Thymus (tissue), 11 donors: Measurements from ENCODE around the gene STYK1. TPM values are rescaled to one million over a fixed set of nuclear protein-coding genes. Genes with fewer than 3 reads are reported as not detected.
"Not testable (repeated sequence)": the region's sequence is repeated elsewhere in the genome, so short reads cannot be mapped to it uniquely, and the experiment has no call there.

ENCODE experiments used
- DNase-seq, 9 donors: peaks; one replicate each; pipeline ENCODE4 v3.0.0-alpha.2; 2013; ENCODE audit warnings: low spot score in 9 of 9, low read depth in 6 of 9, missing footprints in 1 of 9
- H3K27ac ChIP-seq, 2 donors: one replicate each; pipeline ENCODE4 v1.5.1; 2013; ENCODE audit warnings: control low read depth in 1 of 2, low read depth in 1 of 2, low read length in 1 of 2, mild to moderate bottlenecking in 1 of 2, moderate library complexity in 1 of 2
- H3K27me3 ChIP-seq, 2 donors: one replicate each; pipeline ENCODE4 v1.5.1; 2013; ENCODE audit warnings: low read length in 1 of 2; ENCODE audit not compliant: control insufficient read depth in 2 of 2, insufficient read depth in 1 of 2
- H3K36me3 ChIP-seq, 2 donors: one replicate each; pipeline ENCODE4 v1.5.1; 2013; ENCODE audit warnings: low read length in 1 of 2, mild to moderate bottlenecking in 1 of 2, moderate library complexity in 1 of 2; ENCODE audit not compliant: control insufficient read depth in 2 of 2, insufficient read depth in 2 of 2
- H3K4me1 ChIP-seq, 2 donors: one replicate each; pipeline ENCODE4 v1.5.1; 2013; ENCODE audit warnings: low read length in 2 of 2; ENCODE audit not compliant: control insufficient read depth in 2 of 2, insufficient read depth in 2 of 2
- H3K4me3 ChIP-seq, 2 donors: one replicate each; pipeline ENCODE4 v1.5.1; 2013; ENCODE audit warnings: low read length in 2 of 2, control low read depth in 1 of 2, mild to moderate bottlenecking in 1 of 2
- H3K9me3 ChIP-seq, 2 donors: one replicate each; pipeline ENCODE4 v1.5.1; 2013; ENCODE audit warnings: low read length in 1 of 2, mild to moderate bottlenecking in 1 of 2; ENCODE audit not compliant: control insufficient read depth in 2 of 2, insufficient read depth in 1 of 2
- WGBS: extraction: QIAGEN DNeasy Blood & Tissue Kit; methylation state at CpG from one replicate; pipeline ENCODE4 v1.1.7; 2013; 5-methylcytosine and 5-hydroxymethylcytosine counted together
- polyA plus RNA-seq: library from polyadenylated mRNA; stranded (reverse); fragments of 200-250 nt; gene quantifications from one replicate; pipeline ENCODE4 v1.2.3, GENCODE V29; 2013
- total RNA-seq: library from RNA; stranded (reverse); fragments of 120-200 nt; gene quantifications from one replicate; pipeline ENCODE4 v1.2.4, GENCODE V29; 2013
- donor health status: healthy.

Gene STYK1
- total and polyA plus RNA-seq, 2 donors: 0.33 to 0.62 TPM

DNA sequence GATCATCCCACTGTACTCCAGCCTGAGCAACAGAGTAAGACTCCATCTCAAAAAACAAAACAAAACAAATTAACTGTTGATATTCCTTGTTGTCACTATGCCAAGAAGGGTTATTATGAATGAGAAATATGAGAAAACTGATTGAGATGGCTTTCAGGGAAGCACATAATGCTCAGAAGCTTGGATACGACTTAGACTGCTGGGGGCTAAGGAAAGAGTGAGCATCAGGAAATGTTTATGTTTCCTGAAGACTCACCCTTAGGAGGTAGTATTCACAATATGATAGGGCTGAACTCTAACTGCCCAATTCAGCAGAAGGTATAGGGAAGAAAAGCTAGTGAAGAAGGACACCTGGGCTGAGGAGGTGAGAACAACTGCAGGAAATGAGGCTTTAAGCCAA is 6.3 kb downstream of the STYK1 start:
- H3K27ac ChIP-seq: no peak overlapping the region
- H3K27me3 ChIP-seq: no peaks in the 10 kb centered on the region
- H3K4me1 ChIP-seq: no peaks in the 10 kb centered on the region
- H3K36me3 ChIP-seq: no peaks in the 10 kb centered on the region
- no peaks in the 10 kb centered on the region for H3K9me3 ChIP-seq
- 58% methylated on average over 1 of the region's 1 CpG for WGBS
- no peak overlapping the region for H3K4me3 ChIP-seq
- DNase-seq: no peak

DNA sequence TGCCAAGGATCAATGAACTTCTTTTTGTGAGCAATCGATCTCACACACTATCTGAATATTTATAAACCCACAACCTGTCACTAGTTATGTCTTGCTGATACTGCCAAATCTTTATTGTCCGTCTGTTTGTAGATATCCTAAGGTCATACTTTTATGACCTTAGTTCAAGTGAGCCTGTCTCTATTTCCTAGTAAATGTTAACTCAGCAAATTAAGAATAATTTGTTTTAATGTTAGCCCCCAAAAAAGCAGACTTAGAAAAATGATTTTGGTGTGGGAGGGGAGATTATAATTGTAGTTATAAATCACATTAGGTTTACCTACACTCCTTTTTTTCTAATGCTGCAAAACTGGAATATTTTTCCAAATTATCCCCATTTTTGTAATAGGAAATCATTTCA is 9.4 kb downstream of the STYK1 start:
- Histone ChIP-seq H3K27me3 (no peaks in the 10 kb centered on the region), H3K4me3 (no peak overlapping the region), H3K9me3 (no peaks in the 10 kb centered on the region), H3K4me1 (no peaks in the 10 kb centered on the region), H3K36me3 (no peaks in the 10 kb centered on the region), H3K27ac (no peak overlapping the region)
- DNase-seq: no peak
- 99% methylated on average over 2 of the region's 2 CpGs for WGBS

DNA sequence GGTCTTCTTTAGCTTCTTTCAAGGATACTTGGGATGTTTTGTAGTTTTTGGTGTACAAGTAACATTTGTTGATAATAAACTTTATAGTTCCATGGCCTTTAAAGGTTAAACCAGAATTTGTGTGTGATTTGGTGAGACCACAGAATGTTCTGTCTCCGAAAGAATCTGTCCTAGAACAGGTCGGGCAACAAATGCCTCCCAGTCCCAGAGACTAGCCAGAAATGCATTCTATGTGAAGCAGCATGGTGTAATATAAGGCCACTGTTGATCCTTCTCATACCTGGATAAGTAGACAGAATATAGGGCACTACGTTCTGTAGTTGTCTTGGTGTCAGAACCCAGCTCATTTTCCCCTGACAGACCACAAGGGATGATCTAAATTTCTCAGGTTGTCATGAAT is 10.0 kb downstream of the STYK1 start:
- 96% methylated on average over 3 of the region's 3 CpGs for WGBS
- Histone ChIP-seq H3K27ac (no peak overlapping the region), H3K27me3 (no peaks in the 10 kb centered on the region), H3K36me3 (no peaks in the 10 kb centered on the region), H3K4me1 (no peaks in the 10 kb centered on the region), H3K9me3 (no peaks in the 10 kb centered on the region), H3K4me3 (no peak overlapping the region)
- DNase-seq: no peak

GRCh38 chr12:10661338-10661737 is 12.5 kb downstream of the STYK1 start:
- H3K27me3 ChIP-seq: no peaks in the 10 kb centered on the region
- no peak overlapping the region for H3K4me3 ChIP-seq
- WGBS: 97% methylated on average over 3 of the region's 3 CpGs
- no peak overlapping the region for H3K27ac ChIP-seq
- no peak for DNase-seq
- no peaks in the 10 kb centered on the region for H3K4me1 ChIP-seq
- no peaks in the 10 kb centered on the region for H3K9me3 ChIP-seq
- H3K36me3 ChIP-seq: no peaks in the 10 kb centered on the region

DNA sequence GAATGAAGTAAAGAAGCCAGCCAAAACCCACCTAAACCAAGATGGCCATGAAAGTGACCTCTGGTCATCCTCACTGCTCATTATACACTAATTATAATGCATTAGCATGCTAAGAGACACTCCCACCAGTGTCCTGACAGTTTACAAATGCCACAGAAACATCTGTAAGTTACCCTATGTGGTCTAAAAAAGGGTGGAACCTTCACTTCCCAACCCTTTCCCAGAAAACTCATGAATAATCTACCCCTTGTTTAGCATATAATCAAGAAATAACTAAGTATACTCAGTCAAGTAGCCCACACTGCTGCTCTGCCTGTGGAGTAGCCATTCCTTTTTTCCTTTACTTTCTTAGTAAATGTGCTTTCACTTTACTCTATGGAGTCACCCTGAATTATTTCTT is 19.8 kb downstream of the STYK1 start:
- Histone ChIP-seq H3K4me1 (no peaks in the 10 kb centered on the region), H3K27me3 (no peaks in the 10 kb centered on the region), H3K27ac (no peak overlapping the region), H3K36me3 (no peaks in the 10 kb centered on the region), H3K4me3 (no peak overlapping the region), H3K9me3 (peaks cover 0 to 4% of the 10 kb centered on the region in 2 donors)
- DNase-seq: no peak

DNA sequence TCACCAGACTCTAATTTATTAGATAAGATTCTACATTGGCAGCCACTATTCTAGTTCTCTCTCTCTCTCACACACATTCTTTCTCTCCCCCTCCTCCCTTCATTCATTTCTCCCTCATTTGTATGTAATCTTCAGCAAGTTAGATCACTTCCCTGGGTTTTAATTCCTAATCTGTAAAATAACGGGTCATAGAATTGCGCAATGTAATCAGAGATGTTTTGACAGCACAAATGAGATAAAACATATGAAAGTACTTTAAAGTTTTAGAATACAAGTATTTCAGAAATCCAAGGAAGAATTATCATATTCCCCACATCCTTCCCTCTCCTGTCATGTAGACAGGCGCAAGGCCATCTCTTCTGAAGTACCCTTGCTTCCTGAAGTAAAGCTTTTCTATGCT is 21.7 kb downstream of the STYK1 start:
- Histone ChIP-seq H3K4me1 (no peaks in the 10 kb centered on the region), H3K27ac (no peak overlapping the region), H3K4me3 (no peak overlapping the region), H3K9me3 (peaks cover 0 to 4% of the 10 kb centered on the region in 2 donors), H3K36me3 (no peaks in the 10 kb centered on the region), H3K27me3 (no peaks in the 10 kb centered on the region)
- no peak for DNase-seq
- WGBS: 83% methylated on average over 3 of the region's 3 CpGs

- H3K36me3 ChIP-seq, DNase-seq, H3K9me3 ChIP-seq, H3K4me1 ChIP-seq, H3K27ac ChIP-seq, H3K27me3 ChIP-seq, H3K4me3 ChIP-seq: not testable (repeated sequence)
These were observed 27.3 kb downstream of the STYK1 start for GRCh38 chr12:10646576-10646975.

- H3K27me3 ChIP-seq: no peaks in the 10 kb centered on the region
- H3K4me1 ChIP-seq: no peaks in the 10 kb centered on the region
- H3K9me3 ChIP-seq: peaks cover 0 to 7% of the 10 kb centered on the region in 2 donors
- no peak overlapping the region for H3K27ac ChIP-seq
- DNase-seq: no peak
- no peaks in the 10 kb centered on the region for H3K36me3 ChIP-seq
- WGBS: 49% methylated on average over 4 of the region's 4 CpGs
- no peak overlapping the region for H3K4me3 ChIP-seq
These were observed 27.9 kb downstream of the STYK1 start for GRCh38 chr12:10645910-10646309.

- Histone ChIP-seq H3K4me3 (no peak overlapping the region), H3K4me1 (no peaks in the 10 kb centered on the region), H3K27me3 (no peaks in the 10 kb centered on the region), H3K27ac (no peak overlapping the region), H3K36me3 (no peaks in the 10 kb centered on the region), H3K9me3 (peaks cover 0 to 5% of the 10 kb centered on the region in 2 donors)
- 95% methylated on average over 6 of the region's 6 CpGs for WGBS
- DNase-seq: no peak
These were observed 31.9 kb downstream of the STYK1 start for GRCh38 chr12:10641735-10642500.
